ENCODE data around the gene GNLY. TPM values are rescaled to one million over a fixed set of nuclear protein-coding genes. Genes with fewer than 3 reads are reported as not detected.
A peak's percentile ranks its signal among the peaks of the same experiment; 100 is the strongest.
"Not testable (repeated sequence)": the region's sequence is repeated elsewhere in the genome, so short reads cannot be mapped to it uniquely, and the experiment has no call there.

Gene GNLY
- total RNA-seq, 6 experiments from 2014 or later, result 0.92 to 3.1 (median 1.6) TPM

DNA sequence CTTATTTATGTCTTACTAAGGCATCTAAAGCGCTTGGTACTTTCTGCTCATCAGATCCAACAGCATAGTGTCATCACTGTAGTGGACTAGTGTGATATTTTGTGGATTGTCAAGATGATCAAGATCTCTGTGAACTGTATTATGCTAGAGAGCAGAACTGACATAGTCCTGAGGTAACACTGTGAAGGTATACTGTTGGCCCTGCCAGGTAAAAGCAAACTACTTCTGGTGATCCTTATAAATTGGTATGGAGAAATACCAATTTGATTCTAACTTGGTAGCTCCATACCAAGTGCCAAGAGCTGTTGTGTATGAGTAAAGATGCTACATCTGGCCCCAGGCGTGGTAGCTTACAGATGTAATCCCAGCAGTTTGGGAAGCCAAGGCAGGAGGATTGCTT lies 42.1 kb upstream of the GNLY start:
- H3K36me3 ChIP-seq, result peaks cover 0 to 44% (median 20%) of the 10 kb centered on the region in 4 donors
- intact Hi-C loops (cut with DNase I), result no loop called here
- H3K27me3 ChIP-seq, result no peaks in the 10 kb centered on the region
- no peak for TF ChIP-seq POLR2A (IDR thresholded peaks at IDR 0.05)
- TF ChIP-seq, protein P1, sequence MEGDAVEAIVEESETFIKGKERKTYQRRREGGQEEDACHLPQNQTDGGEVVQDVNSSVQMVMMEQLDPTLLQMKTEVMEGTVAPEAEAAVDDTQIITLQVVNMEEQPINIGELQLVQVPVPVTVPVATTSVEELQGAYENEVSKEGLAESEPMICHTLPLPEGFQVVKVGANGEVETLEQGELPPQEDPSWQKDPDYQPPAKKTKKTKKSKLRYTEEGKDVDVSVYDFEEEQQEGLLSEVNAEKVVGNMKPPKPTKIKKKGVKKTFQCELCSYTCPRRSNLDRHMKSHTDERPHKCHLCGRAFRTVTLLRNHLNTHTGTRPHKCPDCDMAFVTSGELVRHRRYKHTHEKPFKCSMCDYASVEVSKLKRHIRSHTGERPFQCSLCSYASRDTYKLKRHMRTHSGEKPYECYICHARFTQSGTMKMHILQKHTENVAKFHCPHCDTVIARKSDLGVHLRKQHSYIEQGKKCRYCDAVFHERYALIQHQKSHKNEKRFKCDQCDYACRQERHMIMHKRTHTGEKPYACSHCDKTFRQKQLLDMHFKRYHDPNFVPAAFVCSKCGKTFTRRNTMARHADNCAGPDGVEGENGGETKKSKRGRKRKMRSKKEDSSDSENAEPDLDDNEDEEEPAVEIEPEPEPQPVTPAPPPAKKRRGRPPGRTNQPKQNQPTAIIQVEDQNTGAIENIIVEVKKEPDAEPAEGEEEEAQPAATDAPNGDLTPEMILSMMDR (IDR thresholded peaks at IDR 0.05), result no peak
- no peak overlapping the region for H3K4me3 ChIP-seq
- WGBS (ENCODE audit: insufficient coverage, low coverage, low lambda C conversion rate, missing lambda C conversion rate), result 92% methylated on average over 2 of the region's 2 CpGs
- no peak overlapping the region for H3K27ac ChIP-seq
- H3K4me1 ChIP-seq, result peaks cover 0 to 4% (median 0%) of the 10 kb centered on the region in 4 donors
- ATAC-seq (no peak), DNase-seq (no peak)
- no peaks in the 10 kb centered on the region for H3K9me3 ChIP-seq

DNA sequence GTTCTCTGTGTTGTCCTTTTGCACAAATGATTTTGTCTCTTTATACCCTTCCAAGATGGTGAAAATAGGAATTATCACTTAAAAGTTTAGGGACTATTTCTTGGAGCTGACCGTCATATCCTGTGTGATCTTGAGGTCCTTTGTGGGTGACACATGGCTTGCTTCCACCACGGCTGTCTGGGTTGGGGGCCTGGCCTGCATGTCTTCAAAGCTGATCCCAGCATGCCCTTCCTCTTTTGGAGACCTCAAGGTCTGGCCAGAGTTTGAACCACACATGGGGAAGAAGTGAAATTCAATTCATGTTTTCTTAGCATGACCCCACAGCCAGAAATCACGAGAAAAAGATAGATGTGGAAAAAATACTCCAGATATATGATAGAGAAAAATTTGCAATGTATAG lies 40.2 kb upstream of the GNLY start:
- no peaks in the 10 kb centered on the region for H3K9me3 ChIP-seq
- H3K4me1 ChIP-seq, result peaks cover 0 to 4% (median 0%) of the 10 kb centered on the region in 4 donors
- H3K27ac ChIP-seq, result no peak overlapping the region
- TF ChIP-seq, protein P1 (IDR thresholded peaks at IDR 0.05), result no peak
- no peak for DNase-seq
- WGBS (ENCODE audit: insufficient coverage, low coverage, low lambda C conversion rate, missing lambda C conversion rate), result 70% methylated on average over 3 of the region's 3 CpGs
- ATAC-seq, result no peak
- H3K27me3 ChIP-seq, result no peaks in the 10 kb centered on the region
- H3K36me3 ChIP-seq, result peaks cover 0 to 24% (median 8%) of the 10 kb centered on the region in 4 donors
- H3K4me3 ChIP-seq, result no peak overlapping the region
- intact Hi-C loops (cut with DNase I), result no loop called here

DNA sequence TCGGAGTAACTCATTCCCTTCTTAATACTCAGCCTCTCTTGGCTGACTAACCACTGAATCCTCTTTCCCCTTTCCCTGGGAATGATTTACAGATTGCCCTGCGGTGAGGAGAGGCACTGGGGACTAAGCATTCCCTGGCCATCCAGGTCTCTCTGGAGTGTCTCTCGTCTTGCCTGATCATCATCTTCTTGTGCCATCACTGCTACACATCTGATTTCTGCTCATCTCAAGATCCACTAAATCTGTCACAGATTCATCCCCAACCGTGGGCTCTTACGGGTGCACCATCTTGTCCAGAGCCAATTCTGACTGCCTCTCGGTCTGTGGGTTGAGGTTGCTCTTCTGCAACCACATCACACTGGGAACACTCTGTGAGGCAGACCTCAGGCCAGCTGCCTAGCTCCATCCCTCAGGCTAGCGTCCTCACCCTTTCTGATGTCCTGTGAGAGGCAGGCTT lies 38.2 kb upstream of the GNLY start:
- intact Hi-C loops (cut with DNase I), result no loop called here
- DNase-seq (no peak), ATAC-seq (peak in 1 of 4 donors; percentile 14)
- 91% methylated on average over 6 of the region's 7 CpGs for WGBS (ENCODE audit: insufficient coverage, low coverage, low lambda C conversion rate, missing lambda C conversion rate)
- no peak overlapping the region for H3K4me3 ChIP-seq
- peaks cover 0 to 6% (median 0%) of the 10 kb centered on the region in 4 donors for H3K36me3 ChIP-seq
- TF ChIP-seq, protein P1 (IDR thresholded peaks at IDR 0.05), result no peak
- TF ChIP-seq POLR2A (IDR thresholded peaks at IDR 0.05), result no peak
- H3K27ac ChIP-seq, result no peak overlapping the region
- no peaks in the 10 kb centered on the region for H3K27me3 ChIP-seq
- H3K4me1 ChIP-seq, result peaks cover 0 to under 1% (median 0%) of the 10 kb centered on the region in 4 donors
- no peaks in the 10 kb centered on the region for H3K9me3 ChIP-seq

DNA sequence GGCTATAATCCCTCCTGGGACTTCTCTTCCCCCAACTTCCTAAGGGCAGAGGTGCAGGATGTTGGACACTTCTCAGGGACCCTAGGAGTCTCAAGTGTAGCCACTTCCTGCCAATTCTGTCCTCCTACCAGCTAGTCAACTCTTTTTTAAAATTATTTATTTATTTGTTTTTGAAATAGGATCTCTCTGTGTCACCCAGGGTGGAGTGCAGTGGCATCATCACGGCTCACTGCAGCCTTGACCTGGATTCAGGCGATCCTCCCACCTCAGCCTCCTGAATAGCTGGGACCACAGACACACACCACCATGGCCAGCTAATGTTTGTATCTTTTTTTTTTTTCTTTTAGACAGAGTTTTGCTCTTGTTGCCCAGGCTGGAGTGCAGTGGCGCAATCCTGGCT lies 37.7 kb upstream of the GNLY start:
- TF ChIP-seq, protein P1 (IDR thresholded peaks at IDR 0.05), result no peak
- no peak for TF ChIP-seq POLR2A (IDR thresholded peaks at IDR 0.05)
- DNase-seq (no peak), ATAC-seq (no peak)
- 81% methylated on average over 3 of the region's 3 CpGs for WGBS (ENCODE audit: insufficient coverage, low coverage, low lambda C conversion rate, missing lambda C conversion rate)
- intact Hi-C loops (cut with DNase I), result no loop called here
- H3K9me3 ChIP-seq, result no peaks in the 10 kb centered on the region
- no peaks in the 10 kb centered on the region for H3K4me1 ChIP-seq
- H3K27me3 ChIP-seq, result no peaks in the 10 kb centered on the region
- H3K27ac ChIP-seq, result no peak overlapping the region
- H3K36me3 ChIP-seq, result peaks cover 0 to 2% (median 0%) of the 10 kb centered on the region in 4 donors
- H3K4me3 ChIP-seq, result no peak overlapping the region

DNA sequence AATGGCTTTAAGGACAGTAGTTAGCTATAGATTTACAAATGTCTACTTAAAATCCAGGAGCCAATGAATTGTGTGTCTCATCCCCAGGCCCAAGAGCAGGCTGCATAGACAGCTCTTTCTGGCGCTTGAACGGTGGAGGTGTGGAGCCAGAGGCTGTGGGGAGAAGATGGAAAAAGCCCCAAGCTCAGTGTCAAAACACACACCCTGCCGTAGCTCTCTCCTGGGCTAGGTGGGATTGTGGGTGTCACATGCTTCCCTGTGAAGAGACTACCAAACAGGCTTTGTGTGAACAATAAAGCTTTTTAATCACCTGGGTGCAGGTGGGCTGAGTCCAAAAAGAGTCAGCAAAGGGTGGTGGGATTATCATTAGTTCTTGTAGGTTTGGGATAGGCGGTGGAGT lies 36.8 kb upstream of the GNLY start:
- ATAC-seq; intact Hi-C loops (cut with DNase I); H3K4me3 ChIP-seq; DNase-seq; H3K27ac ChIP-seq; H3K36me3 ChIP-seq; H3K27me3 ChIP-seq; H3K4me1 ChIP-seq; H3K9me3 ChIP-seq: not testable (repeated sequence)
- WGBS (ENCODE audit: insufficient coverage, low coverage, low lambda C conversion rate, missing lambda C conversion rate), result 88% methylated on average over 4 of the region's 4 CpGs

Data from right lobe of liver (tissue), 6 donors.